Retinal pigment epithelial cell (primary cell): ENCODE results near the gene PWWP2A.
"Not testable (repeated sequence)": the region's sequence is repeated elsewhere in the genome, so short reads cannot be mapped to it uniquely, and the experiment has no call there.

Source experiments
- DNase-seq: peaks from one replicate; pipeline ENCODE4 v3.0.0-alpha.2; 2010; ENCODE audit warnings: low read depth
- H3K4me3 ChIP-seq: 2 replicates; pipeline ENCODE4 v1.5.1; 2011; ENCODE audit warnings: mild to moderate bottlenecking, low read length, control low read depth, moderate library complexity
- TF ChIP-seq, protein P1 (sequence below): conservative IDR thresholded peaks from 2 replicates; pipeline ENCODE4 v1.5.1; 2011; ENCODE audit warnings: low read depth, low read length, control low read depth, inconsistent platforms

PWWP2A gene

DNA sequence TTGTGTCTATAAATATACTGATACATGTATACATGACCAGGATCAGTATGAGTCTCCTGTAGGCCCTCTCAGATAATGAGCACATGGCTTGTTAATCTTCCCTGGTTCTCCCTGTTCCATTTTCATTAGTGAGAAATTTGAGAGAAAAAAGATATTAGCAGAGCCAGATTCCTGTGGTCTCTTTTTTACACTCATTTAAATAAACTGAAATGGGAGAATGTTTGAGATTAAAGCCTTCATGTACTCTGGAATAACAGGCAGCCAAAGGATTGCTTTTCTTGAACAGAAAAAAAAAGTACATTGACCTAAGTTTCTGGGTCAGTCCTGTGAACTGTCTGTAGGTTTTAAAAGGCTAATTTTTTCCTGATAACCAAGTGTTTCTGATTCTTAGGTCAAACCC, 44.2 kb downstream of the PWWP2A start:
- no peak overlapping the region for H3K4me3 ChIP-seq
- TF ChIP-seq, protein P1, sequence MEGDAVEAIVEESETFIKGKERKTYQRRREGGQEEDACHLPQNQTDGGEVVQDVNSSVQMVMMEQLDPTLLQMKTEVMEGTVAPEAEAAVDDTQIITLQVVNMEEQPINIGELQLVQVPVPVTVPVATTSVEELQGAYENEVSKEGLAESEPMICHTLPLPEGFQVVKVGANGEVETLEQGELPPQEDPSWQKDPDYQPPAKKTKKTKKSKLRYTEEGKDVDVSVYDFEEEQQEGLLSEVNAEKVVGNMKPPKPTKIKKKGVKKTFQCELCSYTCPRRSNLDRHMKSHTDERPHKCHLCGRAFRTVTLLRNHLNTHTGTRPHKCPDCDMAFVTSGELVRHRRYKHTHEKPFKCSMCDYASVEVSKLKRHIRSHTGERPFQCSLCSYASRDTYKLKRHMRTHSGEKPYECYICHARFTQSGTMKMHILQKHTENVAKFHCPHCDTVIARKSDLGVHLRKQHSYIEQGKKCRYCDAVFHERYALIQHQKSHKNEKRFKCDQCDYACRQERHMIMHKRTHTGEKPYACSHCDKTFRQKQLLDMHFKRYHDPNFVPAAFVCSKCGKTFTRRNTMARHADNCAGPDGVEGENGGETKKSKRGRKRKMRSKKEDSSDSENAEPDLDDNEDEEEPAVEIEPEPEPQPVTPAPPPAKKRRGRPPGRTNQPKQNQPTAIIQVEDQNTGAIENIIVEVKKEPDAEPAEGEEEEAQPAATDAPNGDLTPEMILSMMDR = no peak
- DNase-seq = peak; percentile 10

DNA sequence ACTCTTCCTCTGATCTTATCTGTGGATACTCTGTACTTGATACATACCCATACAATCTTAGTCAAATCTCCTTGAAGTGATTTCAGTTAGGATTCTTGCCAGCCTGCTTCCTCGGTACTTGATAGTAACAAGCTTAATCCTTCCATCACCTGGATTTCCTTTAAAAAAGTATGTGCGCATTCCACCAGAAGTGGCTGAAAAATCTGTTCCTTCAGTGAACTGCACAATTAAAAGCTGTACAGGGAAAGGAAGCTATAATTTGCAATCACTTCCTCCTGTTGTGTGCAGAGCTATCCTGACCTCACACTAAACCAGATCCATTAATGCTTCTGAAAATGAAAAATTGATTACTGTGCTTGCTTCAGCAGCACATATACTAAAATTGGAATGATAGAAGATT, 47.3 kb downstream of the PWWP2A start:
- TF ChIP-seq, protein P1 = no peak
- no peak overlapping the region for H3K4me3 ChIP-seq
- no peak for DNase-seq

DNA sequence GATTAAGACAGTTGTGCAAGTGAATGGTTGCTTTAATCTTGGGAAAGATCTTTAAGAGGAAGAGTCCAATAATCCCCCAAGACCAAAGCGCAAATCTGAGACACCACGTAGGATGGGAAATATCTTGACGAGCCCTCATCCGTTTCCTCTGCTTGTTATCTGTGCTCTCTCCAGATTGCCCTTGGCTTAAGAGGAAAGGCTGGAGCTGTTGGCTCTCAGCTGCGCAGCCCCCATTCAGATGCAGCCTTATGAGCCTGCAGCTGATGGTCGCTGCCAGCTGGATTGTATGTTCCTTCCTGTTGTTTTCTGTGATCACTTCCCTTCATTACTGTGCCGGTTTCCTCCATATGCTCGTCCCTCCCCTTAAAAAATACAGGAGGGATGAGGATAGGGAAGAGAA, 47.7 kb downstream of the PWWP2A start:
- no peak for DNase-seq
- no peak overlapping the region for H3K4me3 ChIP-seq
- TF ChIP-seq, protein P1 = no peak

DNA sequence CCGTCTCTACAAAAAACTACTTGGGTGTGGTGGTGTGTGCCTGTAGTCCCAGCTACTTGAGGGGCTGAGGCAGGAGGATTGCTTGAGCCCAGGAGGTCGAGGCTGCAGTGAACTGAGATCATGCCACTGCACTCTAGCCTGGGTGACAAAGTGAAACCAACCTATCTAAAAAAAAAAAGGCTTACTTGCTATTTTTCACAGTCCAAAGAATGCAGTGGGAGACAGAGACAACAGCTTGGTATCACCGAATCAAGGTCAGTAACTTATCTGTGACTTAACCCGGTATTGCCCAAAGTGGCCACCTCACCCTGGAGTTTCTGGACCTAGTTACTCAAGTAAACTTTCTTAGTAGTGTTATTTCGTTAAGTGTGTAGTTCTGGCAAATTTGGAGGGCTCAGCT, 50.1 kb downstream of the PWWP2A start:
- not testable (repeated sequence) for DNase-seq, H3K4me3 ChIP-seq

DNA sequence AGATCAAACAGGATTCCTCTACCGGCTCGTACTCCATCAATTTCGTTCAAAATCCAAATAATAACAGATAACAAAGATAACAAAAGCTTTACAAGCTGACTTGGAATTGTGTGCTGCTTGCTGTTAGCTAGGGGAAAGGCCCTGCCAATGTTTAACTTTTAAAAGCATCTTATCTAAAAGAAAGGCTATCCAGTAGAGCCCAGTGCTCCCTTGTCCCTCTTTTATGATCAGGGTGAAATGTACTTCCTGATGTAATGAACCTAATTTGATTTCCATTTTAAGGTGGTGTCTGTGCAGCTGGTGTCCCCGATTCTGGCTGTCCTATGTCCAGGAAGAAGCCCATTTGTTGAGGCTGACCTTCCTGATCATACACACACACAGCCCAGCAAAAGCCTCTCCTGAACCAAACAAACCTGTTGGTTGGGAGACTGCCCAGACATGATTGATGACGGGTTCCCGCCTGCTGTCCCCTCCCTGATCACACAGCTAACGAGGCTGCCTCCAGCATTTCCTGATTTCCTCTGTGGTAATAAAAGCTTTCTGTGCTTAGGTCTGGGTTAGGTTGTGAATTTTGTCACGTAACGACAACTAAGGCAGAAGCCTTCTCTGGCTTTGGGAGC, 54.1 kb downstream of the PWWP2A start:
- H3K4me3 ChIP-seq = no peak overlapping the region
- TF ChIP-seq, protein P1 = no peak
- no peak for DNase-seq

DNA sequence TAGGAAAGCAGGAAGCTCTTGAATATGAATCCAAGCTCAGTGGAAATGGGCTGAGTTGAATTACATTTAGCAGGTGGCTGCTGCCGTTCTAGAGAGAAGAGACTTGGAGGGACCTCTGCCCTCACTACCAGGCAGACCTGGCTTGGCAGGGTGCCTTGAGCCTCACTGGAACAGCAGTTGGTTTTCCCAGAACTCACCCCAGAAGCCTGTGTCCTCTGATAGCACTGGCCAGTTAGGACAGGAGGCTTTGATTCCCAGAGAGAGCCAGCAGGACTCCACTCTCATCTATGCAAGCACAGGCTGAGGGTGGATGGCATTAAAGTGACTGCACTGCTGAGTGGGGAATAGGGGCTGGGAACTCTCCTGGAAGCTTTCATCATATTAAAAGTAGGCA, 54.8 kb downstream of the PWWP2A start:
- no peak for DNase-seq
- H3K4me3 ChIP-seq = no peak overlapping the region
- TF ChIP-seq, protein P1 = no peak

DNA sequence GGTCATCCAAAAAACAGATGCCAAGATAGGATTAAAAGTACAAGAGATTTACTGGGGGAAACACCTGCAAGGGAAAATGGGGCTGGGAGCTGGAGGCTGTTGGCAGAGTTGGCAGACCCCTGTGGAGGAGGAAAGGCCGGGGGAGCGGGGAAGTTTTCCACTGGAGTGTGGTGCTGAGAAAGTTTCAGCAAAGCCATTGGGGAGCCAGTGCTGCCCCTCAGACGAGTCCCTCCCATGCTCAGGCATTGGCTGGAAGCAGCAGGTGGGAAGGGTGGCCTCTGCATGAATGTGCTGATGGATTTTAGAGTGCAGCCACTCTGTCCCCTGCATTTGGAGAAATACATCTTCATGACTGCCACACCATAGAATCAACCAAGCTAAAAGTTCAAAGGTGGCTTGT, 57.5 kb downstream of the PWWP2A start:
- DNase-seq = no peak
- TF ChIP-seq, protein P1 = no peak
- H3K4me3 ChIP-seq = no peak overlapping the region

DNA sequence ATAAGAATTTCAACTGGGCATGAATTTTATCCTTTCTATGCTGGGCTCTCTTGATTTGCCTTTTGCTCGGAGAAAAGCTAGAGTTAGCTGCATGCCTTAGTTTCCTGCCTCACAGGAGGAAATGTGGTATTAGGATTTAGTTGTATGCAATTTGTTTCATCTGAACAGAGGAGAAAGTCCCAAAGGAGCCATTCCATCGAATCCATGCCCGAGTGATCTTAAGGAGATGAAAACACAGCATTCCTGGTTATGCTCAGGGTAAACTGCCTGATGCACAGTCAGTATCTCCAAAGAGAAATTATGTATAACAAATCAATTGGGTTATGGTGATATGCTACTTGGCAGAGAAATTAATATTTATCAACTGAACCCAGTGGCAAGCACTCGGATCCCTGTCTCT, 59.2 kb downstream of the PWWP2A start:
- H3K4me3 ChIP-seq = no peak overlapping the region
- TF ChIP-seq, protein P1 = no peak
- no peak for DNase-seq
